Measurements from ENCODE around the gene UBE2D3. TPM values are rescaled to one million over a fixed set of nuclear protein-coding genes. Genes with fewer than 3 reads are reported as not detected.

UBE2D3 gene
- total RNA-seq, 1 donor from 2014 or later = 239 TPM

- DNase-seq (ENCODE audit: low spot score) = no peak
- intact Hi-C loops (cut with DNase I) = no loop called here
Observed at GRCh38 chr4:102809190-102809589, 18.2 kb downstream of the UBE2D3 start.

DNA sequence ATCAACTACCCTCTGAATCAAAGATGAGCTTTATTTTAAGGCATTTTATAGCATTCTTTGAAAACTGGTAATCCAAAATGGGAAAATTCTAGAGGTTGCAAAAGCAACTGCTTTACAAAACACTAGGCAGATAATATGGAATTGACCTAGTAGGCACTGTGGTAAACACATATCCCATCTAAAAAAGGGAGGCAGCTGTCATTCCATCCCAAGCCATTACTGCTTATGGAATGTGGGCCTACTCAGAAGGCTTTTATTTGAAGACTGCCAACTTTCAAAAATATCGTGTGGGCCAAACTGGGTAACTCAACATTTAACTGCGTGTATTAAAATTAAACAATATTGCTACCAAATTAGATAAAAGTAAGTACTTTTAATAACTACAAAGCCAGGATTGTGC is 19.3 kb downstream of the UBE2D3 start:
- DNase-seq (ENCODE audit: low spot score) = no peak
- intact Hi-C loops (cut with DNase I) = no loop called here

GRCh38 chr4:102807345-102807744 is 20.0 kb downstream of the UBE2D3 start:
- DNase-seq (ENCODE audit: low spot score) = no peak
- intact Hi-C loops (cut with DNase I) = no loop called here

- intact Hi-C loops (cut with DNase I) = no loop called here
- DNase-seq (ENCODE audit: low spot score) = no peak
Observed at GRCh38 chr4:102799816-102800215, 27.5 kb downstream of the UBE2D3 start.

GRCh38 chr4:102794999-102795398 is 32.4 kb downstream of the UBE2D3 start:
- no peak for DNase-seq (ENCODE audit: low spot score)
- intact Hi-C loops (cut with DNase I) = no loop called here

DNA sequence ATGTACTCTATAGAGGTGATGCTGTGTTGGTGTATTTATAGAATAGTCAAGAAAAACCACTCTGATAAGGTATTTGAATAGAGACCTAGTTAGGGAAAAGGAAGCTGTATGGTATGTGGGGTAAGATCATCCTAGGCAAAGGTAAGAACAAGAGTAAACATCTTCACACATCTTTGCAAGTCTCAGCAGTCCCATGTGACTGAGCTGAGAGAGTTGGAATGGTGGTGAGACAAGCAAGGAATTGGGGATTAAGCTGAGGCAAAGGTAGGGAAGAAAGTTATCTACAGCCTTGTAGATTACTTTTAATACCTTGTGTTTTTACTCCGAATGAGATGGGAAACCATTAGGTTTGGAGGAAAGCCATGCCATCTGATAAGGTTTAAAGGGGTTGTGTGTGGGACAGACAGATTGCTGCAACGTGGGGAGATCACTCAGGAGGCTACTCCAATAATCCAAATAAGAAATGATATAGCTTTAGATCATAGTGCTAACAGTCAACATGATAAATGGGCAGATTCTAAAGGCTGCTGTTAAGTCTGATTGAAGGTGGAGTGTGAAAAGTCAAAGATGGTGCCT is 34.9 kb downstream of the UBE2D3 start:
- intact Hi-C loops (cut with DNase I) = no loop called here
- no peak for DNase-seq (ENCODE audit: low spot score)

DNA sequence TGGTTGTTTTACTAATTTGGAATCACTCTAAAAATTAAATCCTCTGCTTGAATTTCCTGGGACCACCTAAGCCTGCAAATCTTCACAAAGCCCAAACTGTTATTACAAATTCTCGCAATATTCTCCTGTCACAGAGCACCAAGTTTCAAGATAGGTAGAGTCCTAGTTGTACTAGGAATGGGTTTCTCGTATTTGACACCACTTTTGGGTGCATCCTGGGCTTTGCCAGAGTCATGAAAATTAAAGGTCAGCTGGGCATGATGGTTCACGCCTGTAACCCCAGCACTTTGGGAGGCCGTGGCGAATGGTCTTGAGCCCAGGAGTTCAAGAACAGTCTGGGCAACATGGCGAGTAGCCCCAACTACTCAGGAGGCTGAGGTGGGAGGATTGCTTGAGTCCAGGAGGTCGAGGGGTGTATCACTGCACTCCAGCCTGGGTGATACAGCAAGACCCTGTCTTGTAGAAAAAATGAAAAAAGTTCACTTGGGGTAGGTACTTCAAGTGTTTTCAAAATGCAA is 36.0 kb downstream of the UBE2D3 start:
- intact Hi-C loops (cut with DNase I) = no loop called here
- DNase-seq (ENCODE audit: low spot score) = no peak

GRCh38 chr4:102789317-102789717 is 38.0 kb downstream of the UBE2D3 start:
- intact Hi-C loops (cut with DNase I) = no loop called here
- no peak for DNase-seq (ENCODE audit: low spot score)

- no peak for DNase-seq (ENCODE audit: low spot score)
- intact Hi-C loops (cut with DNase I) = no loop called here
Observed at GRCh38 chr4:102787944-102788343, 39.4 kb downstream of the UBE2D3 start.

- intact Hi-C loops (cut with DNase I) = no loop called here
- DNase-seq (ENCODE audit: low spot score) = no peak
Observed at GRCh38 chr4:102787096-102787881, 40.1 kb downstream of the UBE2D3 start.

DNA sequence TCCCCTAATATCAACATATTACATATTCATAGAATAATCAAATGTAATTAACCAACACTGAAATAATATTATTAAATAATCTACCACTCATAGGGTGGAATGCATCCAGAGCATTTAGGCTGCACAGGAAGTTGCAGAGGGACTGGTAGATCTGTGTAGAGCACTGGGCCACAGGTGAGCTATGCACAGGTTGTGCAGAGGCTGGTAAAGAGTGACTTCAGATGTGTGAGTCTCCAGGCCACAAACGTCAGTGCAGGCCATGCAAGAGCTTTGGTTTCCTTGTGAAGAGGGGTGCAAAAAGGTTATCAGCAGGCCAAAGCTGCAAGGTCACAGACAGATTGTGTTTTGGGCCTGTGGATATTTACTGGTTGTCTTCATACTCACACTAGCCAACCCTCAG is 41.1 kb downstream of the UBE2D3 start:
- intact Hi-C loops (cut with DNase I) = no loop called here

GRCh38 chr4:102783006-102783405 is 44.3 kb downstream of the UBE2D3 start:
- DNase-seq (ENCODE audit: low spot score) = no peak
- intact Hi-C loops (cut with DNase I) = no loop called here

More for the DNA sequence above, 41.1 kb downstream of the UBE2D3 start:
- DNase-seq (ENCODE audit: low spot score) = no peak

- intact Hi-C loops (cut with DNase I) = no loop called here
- DNase-seq (ENCODE audit: low spot score) = no peak
Observed at GRCh38 chr4:102781570-102781969, 45.8 kb downstream of the UBE2D3 start.

- DNase-seq (ENCODE audit: low spot score) = no peak
- intact Hi-C loops (cut with DNase I) = no loop called here
Observed at GRCh38 chr4:102780476-102781144, 46.7 kb downstream of the UBE2D3 start.

DNA sequence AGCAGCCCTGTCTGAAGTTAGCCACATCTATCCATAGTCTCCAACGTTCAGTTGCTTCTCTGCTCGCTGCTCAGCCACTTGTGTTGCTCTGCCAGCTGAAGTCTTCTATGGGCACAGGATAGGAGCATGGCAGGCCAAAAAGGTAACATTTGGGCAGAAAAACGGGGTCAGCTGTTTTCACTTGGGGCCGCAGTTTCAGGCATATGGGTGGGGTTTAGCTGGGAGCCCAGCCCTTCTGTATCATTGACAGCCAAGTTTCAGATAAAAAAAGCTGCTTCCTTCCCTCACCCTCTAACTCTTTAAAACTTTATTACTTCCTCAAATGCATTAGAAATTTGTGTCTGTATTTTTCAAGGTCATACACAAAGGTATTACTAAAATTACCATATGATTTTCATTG is 48.1 kb downstream of the UBE2D3 start:
- DNase-seq (ENCODE audit: low spot score) = no peak
- intact Hi-C loops (cut with DNase I) = no loop called here

DNA sequence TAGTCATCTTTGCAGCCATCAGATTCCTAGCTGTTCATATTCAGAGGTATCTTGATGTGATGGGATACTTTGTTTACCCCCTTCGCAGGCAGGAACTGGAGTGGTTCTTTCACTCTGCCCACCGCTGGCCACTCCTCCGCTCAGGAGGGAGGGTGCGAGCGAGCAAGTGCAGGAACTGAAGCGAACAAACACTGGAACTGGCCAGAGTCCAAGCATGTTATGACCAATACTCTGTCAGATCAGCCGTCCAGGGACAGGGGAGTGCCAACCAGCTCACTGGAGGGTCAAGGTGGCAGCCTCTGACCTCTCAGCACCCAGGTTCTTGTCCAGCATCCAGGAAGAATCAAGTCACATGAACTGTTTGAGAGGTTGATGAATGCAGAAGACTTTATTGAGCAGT is 48.6 kb downstream of the UBE2D3 start:
- no peak for DNase-seq (ENCODE audit: low spot score)
- intact Hi-C loops (cut with DNase I) = no loop called here

DNA sequence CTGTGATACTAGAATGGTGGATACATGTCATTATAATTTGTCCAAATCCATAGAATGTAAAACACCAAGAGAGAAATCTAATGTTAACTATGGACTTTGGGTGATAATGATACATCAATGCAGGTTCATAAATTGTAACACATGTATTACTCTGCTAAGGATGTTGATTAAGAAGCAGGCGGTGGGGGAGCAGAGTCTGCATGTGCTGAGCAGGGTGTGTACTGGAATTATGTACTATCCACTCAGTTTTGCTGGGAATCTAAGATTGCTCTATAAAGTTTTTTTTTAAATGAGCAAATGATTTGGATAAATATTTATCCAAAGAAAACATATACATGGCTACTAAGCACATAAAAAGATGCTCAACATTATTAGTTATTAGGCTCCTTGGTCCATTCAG is 51.5 kb downstream of the UBE2D3 start:
- intact Hi-C loops (cut with DNase I) = no loop called here
- DNase-seq (ENCODE audit: low spot score) = no peak

GRCh38 chr4:102774254-102774653 is 53.1 kb downstream of the UBE2D3 start:
- intact Hi-C loops (cut with DNase I) = no loop called here

DNA sequence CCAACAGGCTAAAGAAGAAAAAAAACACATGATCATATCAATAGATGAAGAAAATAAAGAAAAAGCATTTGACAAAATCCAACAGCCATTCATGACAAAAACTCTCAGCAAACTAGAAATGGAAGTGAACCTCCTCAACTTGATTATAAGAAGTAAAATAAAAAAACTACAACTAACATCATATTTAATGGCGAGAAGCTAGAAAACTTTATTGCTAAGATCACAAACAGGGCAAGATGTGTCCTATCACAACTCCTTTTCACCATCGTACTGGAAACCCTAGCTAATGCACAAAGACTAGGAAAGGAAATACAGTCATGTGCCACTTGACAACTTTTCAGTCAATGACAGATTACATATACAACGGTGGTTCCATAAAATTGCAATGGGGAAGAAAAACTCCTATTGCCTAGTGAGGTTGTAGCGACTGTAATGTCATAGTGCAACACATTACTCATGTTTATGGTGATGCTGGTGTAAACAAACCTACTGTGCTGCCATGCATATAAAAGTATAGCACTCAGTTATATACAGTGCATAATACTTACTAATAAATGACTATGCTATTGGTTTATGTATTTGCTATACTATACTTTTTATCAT is 54.5 kb downstream of the UBE2D3 start:
- DNase-seq (ENCODE audit: low spot score) = no peak
- intact Hi-C loops (cut with DNase I) = no loop called here

More at GRCh38 chr4:102774254-102774653, 53.1 kb downstream of the UBE2D3 start:
- no peak for DNase-seq (ENCODE audit: low spot score)

- DNase-seq (ENCODE audit: low spot score) = no peak
- intact Hi-C loops (cut with DNase I) = loop anchor here (5.0 kb wide), 1 partner anchor 102 kb away; the partner anchor contains the start of gene CISD2
Observed at GRCh38 chr4:102764901-102765300, 62.5 kb downstream of the UBE2D3 start.
